Activated CD4-positive, CD25-positive, alpha-beta regulatory T cell treated with anti-CD3 and anti-CD28 coated beads, Interleukin-2, amount 50 U/mL, for 24 hours (primary cell): ENCODE results near the gene GNA15.
A peak's percentile ranks its signal among the peaks of the same experiment; 100 is the strongest.

Experiments used
- ATAC-seq, 2 donors: fragments of 150-1000 bp; cut with Tn5 transposase; one replicate each; pipeline ENCODE4 v1.10.0; 2021; ENCODE audit warnings: mild to moderate bottlenecking in 1 of 2, moderate library complexity in 1 of 2

Gene GNA15

DNA sequence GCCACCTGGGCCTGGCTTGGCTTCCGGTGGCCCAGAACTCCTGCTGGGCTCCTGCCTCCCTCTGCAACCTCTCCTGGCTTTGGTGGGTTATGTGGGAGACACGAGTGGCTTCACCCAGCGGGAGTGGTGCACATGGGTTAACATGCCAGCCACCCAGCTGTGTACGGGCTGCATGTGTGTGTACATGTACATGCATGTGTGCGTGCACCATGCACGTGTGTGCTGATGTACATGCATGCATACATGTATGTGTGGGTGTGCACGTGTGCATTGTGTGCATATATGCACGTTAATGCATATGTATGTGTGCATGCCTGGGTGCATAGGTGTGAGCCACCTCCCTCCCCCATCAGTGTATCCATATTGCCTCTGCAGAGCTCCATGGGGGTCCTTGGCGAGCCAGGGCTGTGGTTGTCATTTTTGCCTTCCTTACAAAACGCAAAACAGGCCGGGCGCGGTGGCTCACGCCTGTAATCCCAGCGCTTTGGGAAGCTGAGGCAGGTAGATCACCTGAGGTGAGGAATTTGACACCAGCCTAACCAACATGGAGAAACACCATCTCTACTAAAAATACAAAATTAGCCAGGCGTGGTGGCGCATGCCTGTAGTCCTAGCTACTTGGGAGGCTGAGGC lies 29.2 kb upstream of the GNA15 start:
- ATAC-seq = no peak

DNA sequence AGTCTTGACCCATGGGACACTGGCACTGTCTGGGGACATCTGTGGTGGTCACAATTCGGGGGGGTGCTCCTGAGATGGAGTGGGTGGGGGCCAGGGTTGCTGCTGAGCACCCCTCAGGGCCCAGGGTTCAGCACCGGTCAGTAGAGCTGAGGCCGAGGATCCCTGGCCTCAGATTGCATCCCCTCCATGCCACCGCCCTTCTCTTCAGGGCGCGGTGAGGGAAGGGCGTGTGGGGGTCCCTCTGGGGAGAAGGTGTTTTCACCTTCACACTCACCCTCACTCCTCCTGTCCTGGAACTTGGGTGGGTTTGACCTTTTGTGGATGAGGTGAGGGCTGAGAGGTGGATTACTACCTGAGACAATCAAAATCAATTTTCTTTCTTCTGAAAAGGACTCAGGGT lies 28.2 kb upstream of the GNA15 start:
- no peak for ATAC-seq

DNA sequence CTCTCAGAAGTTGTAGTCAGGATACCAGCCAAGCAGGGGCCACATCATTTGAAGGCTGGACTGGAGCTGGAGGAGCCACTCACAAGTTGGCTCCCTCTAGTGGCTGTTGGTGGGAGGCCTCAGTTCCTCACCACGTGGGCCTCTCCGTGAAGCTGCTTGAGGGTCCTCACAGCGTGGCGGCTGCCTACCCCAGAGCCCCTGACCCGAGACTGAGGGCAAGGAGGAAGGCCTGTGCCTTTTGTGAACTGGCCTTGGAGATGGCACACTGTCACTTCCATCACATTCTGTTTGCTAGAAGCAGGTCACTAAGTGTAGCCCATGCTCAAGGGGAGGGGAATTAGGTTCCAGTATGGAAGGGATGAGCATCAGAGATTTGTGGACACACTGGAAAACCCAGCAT lies 27.1 kb upstream of the GNA15 start:
- peak; percentile 65 to 76 for ATAC-seq

DNA sequence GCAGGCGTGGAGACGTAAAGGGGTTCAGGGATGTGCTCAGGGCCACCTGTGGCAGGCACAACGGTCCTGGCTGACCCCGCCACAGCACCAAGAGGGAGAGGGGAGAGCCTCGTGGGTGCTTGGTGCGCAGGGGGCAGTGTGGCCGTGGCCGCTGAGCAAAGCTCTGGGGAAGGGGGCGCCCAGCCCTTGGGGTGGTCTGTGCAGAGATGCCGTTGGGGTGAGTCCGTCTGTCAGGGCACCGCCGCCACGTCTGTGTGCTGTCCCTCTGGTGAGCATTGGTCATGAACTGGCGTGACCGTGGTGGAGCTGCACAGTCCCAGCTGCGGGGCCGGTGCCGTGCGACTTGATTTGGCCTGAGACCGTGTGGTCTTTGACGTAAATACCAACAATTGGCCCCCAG lies 26.3 kb upstream of the GNA15 start:
- ATAC-seq = no peak

DNA sequence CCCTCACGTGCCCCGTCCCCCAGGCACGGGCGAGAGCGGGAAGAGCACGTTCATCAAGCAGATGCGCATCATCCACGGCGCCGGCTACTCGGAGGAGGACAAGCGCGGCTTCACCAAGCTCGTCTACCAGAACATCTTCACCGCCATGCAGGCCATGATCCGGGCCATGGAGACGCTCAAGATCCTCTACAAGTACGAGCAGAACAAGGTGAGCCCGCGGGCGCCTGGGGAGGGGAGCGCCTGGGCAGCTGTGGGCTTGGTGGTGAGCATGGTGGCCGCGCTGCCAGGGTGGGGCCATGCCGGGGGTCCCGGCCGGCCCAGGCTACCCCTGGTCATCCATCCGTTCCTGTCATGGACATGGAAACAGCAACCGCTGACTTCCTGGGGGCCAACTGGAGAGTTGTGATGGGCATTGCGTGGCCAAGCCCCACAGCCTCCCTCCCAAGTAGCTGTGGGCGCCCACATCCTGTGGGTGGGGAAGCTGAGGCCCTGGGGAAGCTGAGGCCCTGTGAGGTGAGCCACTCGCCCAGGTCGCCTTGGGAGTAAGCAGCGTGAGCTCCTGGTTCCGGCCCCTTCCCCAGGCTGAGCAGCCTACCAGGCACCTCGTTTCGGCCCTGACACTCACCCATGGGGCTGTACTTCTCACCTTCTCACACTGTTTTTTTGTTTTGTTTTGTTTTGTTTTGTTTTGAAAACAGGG lies 25.6 kb upstream of the GNA15 start:
- no peak for ATAC-seq

DNA sequence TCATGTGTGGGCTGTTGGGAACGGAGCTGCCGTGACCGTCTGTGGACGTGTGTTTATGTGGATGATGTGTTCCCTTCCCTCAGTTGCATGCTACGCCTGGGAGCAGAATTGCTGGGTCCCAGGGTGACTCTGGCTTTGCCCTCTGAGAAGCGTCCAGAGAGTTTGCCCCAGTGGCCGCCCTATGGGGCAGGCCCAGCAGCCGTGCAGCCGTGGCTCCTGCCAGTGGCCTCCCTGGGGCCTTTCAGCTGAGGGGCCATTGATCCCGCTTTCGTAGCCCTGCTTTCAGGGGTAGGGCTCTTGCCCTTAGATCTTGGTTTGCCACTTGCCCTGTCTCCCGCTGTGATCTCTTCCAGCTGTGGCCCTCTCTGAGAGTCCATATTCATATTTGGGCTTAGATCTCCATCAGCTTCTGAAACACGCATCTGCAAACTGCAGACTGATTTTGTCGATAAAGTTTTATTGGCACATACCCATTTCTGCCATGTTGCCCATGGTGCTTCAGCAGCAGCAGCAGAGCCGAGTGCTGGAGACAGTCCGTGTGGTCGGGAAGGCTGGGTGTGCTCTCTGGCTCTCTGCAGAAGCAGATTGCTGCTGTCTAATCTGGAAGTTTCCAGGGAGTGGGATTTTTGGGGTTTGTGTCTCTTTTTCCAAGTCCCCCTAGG lies 24.1 kb upstream of the GNA15 start:
- ATAC-seq = no peak

DNA sequence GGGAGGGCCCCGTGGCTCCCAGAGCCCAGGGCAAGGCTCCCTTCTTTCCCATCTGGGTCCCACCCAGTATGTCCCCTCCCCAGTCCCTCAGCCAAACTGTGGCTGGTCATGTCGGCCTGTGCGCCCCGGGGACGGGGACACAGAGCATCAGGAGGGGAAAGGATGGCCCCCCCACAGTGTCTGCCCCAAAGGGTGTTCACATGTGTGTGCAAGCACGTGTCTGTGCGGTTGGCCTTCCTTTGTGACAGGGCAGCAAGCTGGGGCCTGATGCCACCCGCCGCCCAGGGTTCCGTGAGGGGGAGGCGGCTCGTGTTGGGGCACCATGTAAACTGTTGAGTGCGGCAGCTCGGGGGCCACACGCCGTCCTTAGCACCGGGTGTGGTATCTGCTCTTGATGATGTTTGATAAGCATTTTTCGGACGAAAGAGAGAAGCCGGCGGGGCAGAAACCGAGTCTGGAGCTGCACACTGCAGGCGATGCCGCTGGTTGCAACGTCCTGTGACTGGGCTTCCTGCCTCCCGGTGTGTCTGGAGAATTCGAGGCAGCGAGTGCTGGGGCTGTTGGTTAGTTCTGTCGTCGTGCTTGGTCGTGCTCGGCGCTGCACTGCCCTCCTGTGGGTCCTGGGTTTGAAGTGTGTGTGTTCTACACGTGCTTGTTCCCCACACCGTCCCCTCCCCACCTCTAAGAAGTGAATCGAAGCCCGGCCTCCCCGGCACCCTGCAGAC lies 23.3 kb upstream of the GNA15 start:
- ATAC-seq = no peak

DNA sequence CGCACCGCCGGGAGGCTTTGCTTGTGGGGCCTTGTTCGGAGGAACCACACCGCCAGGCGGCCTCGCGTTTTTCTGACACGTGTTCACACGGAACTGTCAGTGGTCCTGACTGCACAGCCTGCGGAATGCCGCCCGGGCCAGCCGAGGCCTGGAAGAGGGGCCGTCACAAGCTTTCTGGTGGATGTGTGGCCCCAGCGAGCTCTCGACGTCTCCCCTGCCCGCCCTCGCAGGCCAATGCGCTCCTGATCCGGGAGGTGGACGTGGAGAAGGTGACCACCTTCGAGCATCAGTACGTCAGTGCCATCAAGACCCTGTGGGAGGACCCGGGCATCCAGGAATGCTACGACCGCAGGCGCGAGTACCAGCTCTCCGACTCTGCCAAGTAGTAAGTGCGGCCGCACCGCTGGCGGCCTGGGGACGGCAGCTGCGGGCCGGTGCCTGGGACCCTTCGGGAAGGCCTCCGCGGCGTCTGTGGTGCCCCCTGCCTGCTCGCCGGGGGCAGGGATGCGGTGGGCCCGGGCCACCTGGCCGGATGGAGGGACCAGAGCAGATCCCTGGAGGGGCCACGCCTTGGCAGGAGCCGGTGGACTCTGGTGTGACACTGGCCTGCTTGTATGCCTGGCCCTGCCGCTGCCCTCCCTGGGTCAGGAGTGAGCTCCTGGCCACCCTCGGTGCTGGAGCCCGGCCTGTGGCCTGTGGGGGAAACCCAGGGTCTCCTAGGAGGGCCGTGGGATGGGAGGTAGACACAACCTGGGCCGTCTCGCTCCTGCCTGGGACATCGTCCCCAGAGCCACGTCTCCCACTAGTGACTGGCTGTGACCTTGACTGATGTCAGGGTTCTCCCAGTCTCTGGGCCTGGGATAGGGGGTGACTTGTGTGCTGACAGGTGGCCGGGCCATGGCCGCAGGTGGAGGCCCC lies 22.5 kb upstream of the GNA15 start:
- ATAC-seq = no peak

DNA sequence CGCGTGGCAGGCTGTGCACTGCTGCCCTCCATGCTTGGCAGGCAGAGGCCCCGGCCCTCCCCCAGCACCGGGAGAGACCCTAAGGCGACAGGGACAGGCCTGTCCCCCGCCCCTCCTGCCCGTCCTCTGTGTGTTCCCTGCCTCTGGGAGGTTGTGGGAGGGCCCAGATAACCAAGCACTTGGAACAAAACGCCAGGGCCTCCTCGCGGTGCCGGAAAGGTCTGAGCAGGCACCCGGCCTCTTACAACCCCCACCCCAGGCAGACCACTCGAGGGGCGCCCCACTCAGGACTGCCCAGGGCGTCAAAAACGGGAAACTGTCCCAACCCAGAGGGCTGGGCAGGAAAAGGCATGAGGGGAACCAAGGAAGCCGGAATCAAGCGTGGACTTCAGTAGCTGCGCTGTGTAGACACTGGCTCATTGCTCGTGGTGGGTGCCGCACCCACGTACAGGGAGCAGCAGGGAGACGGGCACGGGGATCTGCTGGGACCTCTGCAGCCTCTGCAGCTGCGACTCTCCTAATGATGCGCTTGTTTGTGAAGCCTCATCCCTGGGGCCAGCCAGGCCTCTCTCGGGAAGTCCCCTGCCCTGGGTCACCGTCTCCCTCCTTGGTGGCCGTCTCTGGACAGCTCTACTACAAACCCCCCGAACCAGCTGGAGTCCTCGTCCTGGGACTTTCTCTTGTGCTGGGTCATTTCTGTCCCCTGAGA lies 21.7 kb upstream of the GNA15 start:
- ATAC-seq = no peak

DNA sequence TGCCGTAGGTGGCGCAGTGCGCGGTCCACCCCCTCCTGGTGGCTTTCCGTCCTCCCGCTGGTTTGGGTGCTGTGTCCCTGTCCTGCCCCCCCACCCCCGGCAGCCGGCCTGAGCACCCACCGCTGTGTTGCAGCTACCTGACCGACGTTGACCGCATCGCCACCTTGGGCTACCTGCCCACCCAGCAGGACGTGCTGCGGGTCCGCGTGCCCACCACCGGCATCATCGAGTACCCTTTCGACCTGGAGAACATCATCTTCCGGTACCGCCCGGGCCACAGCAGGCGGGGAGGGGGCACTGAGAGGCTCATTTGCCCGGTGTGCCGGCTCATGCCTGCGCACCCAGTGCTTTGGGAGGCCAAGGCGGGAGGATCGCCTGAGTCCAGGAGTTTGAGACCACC lies 21.0 kb upstream of the GNA15 start:
- no peak for ATAC-seq

DNA sequence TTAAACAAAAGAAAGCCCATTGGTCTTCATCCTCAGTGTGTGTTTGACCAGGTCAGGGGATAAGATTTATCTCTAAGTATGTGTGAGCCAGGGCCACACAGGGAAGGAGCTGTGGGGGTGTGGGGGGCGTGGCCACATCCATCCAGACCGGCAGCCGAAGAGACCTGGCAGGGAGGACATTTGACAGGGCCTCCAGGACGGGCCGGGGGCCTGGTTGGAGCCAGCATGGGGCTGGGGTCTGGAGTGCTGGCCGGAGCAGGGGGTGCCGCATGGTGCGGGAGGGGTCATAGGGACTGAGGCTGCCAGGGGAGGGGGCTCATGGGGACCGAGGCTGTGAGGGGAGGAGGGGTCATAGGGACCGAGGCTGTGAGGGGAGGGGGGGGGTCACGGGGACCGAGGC lies 20.4 kb upstream of the GNA15 start:
- no peak for ATAC-seq

DNA sequence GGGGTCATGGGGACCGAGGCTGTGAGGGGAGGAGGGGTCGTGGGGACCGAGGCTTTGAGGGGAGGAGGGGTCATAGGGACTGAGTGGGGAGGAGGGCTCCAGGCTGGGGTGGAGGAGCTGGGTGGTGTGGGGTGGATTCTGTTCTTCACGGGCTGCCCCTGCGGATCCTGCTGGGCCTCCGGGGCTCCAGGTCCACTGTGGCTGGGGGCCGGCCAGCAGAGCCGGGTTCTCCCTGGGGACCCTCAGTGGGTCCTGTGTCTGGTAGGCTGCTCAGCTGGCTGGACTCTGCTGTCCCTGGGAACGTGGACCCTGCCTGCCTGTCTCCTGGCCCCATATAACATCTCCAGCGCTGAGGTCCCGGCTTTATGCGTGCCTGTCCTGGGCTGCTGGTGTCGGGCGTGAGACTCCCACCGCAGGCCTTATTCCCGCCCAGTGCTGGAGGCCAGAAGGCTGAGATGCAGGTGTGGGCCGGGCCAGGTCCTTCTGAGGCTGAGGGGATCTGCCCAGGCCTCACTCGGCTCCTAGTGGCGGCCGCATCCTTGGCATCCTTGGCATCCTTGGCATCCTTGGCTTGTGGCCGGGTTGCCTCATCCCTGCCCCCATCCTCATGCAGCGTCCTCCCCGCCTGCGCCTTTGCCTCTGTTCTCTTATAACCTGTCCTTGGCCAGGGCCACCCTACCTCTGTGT lies 19.8 kb upstream of the GNA15 start:
- no peak for ATAC-seq

DNA sequence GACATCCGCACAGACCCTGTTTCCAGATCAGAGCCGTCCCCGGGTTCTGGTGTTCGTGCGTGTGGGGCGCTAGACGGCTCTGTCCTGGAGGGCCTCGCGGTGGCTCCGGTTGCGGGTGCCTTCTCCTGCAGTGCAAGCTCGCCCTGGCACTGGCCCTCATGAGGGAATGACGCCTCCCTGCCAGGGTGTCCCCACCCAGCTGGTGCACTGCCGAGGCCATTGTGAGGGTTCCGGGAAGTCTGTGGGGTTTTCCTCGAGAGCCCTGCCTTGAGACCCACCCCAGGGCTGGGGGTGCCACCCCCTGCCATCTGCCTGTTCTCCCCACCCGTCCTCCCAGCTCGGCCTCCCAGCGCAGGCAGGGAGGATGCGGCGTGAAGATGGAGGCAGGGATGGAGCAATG lies 19.2 kb upstream of the GNA15 start:
- ATAC-seq = no peak

DNA sequence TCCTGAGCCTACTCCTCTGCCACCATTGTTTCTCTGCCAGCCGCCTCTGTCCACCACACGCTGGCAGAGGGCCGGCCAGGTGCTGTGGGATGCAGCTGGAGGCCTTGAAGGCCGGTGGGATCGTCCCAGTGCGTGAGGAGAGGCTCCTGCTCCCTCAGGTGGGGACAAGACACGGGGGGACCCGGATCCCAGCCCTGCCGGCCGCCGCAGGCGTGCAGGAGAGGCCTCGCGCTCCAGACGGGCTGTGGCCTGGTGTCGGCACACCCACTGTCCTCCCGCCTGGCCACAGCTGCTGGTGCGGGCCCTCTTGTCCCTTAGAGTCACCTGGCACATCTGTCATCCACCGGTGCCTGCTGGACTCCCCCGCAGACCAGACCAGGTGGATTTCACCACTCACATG lies 18.1 kb upstream of the GNA15 start:
- ATAC-seq = no peak

DNA sequence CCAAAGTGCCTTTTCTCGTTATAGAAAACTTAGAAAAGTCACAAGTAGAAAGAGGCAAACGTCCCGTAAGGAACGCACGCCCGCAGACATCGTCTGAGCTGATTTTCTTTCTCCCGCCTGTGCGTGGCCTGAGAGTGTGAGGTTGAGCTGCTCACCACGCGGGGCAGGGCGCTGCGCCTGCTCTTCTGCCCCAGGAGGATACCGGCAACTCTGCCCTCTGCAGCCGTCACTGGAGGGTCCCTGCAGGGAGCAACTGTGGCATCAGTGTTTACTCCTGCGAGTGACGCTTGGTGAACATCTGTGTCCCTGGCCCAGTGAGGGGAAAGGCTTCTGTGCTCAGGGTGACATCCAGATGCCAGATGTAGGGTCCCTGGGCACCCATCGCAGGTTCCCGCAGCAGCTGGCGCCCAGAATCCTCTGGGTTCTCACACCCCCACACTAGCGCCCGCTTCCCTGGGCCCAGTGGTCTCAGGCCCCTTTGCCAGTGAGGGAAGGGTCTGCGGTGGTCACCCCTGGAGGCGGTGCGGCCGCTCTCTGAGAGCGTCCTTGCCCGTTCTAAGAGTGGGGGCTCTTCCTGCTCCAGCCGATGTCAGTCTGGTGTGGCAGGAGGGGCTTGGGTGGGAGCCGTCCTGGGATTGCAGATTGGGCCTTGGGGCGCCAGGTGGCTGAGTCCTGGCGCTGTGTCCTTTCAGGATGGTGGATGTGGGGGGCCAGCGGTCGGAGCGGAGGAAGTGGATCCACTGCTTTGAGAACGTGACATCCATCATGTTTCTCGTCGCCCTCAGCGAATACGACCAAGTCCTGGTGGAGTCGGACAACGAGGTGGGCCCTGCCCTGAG lies 17.4 kb upstream of the GNA15 start:
- no peak for ATAC-seq

DNA sequence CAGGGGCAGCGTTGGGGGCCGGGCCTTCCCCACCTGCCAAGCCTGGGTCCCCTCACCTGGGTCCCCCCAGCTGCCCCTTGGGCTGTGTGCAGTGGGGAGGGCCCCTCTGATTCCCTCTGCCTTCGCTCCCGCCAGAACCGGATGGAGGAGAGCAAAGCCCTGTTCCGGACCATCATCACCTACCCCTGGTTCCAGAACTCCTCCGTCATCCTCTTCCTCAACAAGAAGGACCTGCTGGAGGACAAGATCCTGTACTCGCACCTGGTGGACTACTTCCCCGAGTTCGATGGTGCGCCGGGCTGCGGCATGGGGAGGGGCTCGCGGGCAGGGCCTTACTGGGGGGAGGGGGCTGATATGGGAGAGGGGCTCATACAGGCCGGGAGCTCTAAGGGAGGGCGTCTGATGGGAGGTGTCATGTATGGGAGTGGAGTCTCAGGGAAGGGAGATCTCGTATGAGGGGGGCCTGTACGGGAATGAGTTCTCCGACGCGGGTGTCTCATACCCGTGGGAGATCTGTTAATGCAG lies 16.7 kb upstream of the GNA15 start:
- no peak for ATAC-seq

DNA sequence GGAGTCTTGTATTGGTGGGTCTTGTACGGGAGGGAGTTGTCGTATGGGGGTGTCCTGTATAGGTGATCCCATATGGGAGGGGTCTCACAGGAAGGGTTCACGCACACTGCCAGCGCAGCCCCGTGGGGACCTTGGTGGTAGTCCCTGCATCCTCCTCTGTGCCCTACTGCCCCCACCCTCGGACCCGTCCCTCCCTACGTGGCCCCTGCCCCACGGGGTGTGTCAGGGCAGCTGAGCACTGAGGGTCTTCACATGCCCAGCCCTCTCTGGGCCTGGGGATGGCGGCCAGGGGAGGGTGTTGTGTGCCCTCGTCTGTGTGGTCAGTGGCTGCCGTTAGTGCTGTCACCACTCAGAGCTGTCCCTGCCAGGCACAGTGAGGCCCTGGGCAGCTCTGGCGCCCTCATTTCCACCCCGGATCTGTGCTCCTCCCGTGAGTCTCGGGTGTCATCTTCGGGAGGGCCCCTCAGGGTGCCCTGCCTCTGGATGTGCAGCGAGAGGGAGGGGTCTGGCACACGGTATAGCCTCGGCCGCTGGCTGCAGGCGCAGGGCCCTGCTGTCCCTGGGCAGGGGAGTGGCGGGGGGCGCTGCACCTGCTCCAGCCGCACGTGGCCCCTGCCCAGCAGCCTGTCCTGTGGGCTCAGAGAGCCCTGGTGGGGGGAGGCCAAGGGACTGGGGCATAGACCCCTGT lies 16.0 kb upstream of the GNA15 start:
- no peak for ATAC-seq

DNA sequence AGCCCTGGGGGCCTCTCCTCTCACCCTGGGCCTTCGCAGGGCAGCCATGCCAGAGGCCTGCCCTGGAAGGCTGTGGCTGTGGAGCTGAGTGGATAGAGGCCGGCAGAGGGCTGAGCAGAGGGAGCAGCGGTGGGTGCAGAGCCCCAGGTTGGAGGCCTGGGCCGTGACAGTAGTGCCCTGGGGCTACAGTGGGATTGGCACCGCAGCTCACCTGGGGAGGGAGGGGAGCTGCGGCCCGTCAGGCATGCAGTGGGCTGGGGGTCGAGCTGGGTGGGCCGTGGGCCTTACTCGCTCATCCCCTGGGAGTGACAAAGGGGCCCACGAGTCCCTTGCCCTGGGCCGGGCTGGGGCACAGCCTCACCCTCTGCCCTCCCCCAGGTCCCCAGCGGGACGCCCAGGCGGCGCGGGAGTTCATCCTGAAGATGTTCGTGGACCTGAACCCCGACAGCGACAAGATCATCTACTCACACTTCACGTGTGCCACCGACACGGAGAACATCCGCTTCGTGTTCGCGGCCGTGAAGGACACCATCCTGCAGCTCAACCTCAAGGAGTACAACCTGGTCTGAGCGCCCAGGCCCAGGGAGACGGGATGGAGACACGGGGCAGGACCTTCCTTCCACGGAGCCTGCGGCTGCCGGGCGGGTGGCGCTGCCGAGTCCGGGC lies 15.1 kb upstream of the GNA15 start:
- no peak for ATAC-seq

DNA sequence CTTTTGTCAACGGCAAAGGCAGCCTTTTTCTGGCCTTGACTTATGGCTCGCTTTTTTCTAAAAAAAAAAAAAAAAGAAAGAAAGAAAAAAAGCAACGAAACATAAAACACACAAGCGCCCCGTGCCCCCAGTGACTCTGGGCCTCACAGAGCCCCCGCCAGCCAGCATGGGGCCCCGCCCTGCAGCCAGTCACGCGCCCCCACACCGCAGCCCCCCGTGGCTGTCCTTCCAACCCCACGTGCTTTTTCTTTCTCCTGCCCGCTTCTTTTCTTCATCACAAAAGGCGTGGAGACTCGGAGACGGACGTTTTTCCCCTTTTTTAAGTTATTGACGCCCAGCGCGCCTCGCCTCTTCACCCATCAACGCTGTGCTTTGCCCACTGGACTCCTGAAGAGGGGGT lies 14.4 kb upstream of the GNA15 start:
- no peak for ATAC-seq
